Fibroblast of skin of left biceps (primary cell): Measurements from ENCODE around the gene SULF2.

Experiments
- DNase-seq, 2 experiments: peaks; one replicate each; pipeline ENCODE4 v3.0.0-alpha.2; 2013; ENCODE audit warnings: low read depth in 2 of 2

The SULF2 gene

DNA sequence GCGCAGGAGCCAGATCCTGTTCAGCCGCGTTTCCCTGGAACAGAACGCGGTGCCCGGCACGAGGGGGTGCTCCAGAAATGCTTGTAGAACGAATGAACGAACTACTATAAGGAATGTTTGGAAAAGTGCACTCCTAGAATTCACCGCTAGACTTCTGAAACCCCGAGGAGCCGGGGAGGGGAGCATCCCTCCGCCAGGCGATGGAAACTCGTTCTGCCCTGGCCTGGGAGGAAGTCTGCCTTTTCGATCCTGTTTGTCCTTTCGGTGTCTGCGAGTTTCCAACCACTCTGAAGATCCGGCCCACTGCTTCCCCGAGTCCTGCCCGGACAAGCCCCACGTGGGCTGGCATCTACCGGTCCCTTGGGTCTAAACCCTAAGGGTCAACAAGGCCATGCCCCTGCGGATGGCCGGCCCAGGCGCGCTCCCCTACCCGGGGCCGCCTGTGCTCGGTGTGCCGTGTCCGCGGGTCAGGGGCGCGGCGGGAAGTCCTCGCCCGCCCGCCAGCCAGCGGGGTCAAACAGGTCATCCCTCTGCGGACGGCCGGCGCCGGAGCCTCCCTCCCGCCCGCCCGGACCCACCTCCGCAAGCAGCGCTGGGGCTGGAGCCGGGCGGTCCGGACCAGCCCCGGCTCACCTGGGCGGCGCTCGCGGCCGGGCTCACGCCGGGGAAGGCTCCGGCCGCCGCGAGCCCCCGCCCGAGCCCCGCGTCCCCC is 526 bp downstream of the SULF2 start:
- peak in 1 of 2 experiments; percentile 19 for DNase-seq

GRCh38 chr20:47783828-47784598 is 1.3 kb downstream of the SULF2 start:
- DNase-seq, result no peak

DNA sequence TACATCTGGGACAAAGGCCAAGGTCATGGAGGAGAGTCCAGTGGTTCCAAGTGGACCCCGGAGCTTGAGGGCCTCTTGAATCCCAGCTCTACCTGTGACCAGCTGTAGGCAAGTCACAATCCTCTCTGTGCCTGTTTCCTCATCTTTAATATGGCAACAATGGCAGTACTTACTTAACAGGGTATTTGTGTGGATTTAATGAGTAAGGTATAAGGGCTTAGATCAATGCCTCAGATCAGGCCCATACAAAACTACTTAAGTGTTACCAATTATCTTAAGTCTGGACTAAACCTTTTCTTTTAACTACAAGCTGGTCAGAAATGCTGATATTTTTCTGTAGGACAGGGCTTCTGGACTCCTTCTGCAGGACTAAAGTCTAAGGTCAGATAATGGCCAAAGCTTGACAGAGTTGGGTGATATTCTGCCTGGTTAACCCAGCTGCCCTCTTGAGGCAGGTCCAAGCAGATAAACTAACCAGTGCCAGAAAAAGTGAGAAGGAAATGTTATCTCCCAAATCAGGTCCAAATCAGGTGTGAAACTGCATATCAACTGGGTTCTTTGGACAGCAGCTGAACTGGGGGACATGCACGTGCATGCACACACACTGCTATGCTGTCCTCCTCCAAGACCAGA is 2.2 kb downstream of the SULF2 start:
- DNase-seq, result no peak

GRCh38 chr20:47782076-47782475 is 3.2 kb downstream of the SULF2 start:
- DNase-seq, result no peak

DNA sequence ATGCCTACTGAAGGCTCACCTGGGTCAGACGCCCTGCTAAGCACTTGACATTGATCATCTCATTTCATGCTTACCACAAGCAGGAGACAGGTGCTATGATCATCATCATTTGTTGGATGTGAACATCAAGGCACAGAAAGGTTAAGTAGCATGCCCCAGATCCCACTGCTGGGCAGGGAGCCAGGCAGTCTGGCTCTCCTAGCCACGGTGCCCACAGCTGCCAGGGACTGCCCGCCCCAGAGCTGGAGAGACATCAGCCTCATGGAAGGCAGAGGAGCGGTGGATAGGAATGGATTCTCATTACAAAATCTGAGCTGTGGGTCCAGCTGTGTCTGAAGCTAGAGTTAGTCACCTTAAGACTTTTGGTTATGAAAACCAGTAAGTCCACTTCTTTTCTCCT is 3.6 kb downstream of the SULF2 start:
- DNase-seq, result no peak

DNA sequence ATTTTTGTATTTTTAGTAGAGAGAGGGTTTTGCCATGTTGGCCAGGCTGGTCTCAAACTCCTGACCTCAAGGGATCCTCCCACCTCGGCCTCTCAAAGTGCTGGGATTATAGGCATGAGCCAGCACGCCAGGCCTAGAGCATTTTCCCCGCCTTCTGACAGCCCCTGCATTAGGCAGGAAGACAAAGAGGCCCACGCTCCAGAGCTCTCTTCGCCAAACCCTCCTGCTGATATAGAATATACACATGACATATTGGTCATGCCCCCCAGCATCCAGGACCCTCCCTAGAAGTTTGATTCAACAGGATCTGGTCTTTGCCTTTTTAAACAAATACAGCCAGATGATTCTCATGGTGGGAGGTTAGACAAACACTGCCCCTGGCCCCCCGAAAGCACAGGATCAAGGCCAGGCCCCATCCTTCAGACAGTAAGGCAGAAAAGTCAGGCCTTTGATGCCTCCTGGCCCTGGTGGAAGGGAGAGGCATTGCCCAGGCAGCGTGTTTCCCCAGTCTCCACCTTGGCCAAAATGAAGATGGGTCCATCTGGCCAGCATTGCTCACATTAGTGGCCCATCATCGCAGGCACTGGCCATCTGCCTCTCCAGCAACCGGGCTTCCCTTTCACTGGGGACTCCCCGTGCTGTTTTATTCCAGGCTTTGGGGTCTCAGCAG is 4.4 kb downstream of the SULF2 start:
- no peak for DNase-seq

DNA sequence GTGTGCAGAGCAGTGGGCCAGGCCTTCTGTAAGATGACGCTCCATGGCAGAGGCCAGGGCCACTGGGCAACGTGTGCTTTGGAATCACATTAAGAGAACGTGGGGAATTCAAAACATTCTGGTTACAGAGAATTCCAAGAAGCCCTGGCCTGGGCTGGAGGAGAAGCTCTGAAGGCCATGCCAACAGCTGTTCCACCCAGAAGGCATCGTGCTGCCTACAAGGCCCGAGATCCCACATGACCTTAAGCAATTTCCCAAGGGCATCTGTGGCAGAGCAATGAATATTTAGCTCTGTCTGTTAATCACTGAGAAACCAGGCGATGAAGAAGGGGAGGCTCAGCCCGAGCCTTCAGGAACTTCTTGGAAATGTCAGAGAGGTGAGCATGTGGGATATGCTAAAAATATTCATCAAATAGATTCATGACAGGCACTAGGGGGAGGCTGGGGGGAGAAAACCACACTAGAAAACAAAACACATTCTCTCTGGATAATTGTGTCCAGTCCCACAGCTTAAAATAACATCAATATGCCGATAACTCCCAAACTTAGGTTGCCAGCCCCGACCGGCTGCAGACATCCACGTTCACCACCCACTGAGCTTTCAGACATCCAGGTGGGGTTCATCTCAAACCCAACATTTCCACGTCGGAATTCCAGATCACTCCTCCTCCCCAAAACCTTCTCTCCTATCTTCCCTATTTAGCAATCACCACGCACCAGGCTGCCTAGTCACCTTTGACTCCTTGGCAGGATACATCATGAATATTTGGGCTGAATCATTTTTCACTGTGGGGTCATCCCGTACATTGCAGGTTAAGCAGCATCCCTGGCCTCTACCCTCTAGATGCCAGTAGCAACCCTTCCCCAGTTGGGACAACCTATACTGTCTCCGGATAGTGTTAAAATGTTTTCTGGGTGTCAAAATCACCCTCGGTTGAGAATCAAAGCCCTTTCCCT is 6.6 kb downstream of the SULF2 start:
- DNase-seq, result no peak

DNA sequence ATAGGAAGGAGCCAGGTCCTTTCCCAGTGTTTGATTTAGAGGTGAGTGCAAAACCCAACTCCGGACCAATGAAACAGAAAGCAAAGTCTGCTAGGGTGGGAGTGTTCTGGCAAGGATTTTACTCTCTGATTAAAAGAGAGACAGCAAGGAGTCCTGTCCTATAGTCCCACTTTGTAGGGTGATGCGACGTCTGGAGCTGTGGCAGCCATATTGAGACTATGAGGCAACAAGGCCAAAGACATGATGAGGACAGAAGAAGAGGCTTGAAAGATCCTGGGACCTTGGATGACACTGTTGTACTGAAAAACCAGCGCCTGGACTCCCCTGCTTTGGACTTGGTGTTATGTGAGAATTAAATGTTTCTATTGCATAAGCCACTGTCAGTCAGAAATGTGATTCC is 8.1 kb downstream of the SULF2 start:
- DNase-seq, result no peak

- no peak for DNase-seq
Observed at GRCh38 chr20:47776639-47777038, 8.6 kb downstream of the SULF2 start.

- no peak for DNase-seq
Observed at GRCh38 chr20:47775841-47776240, 9.4 kb downstream of the SULF2 start.

DNA sequence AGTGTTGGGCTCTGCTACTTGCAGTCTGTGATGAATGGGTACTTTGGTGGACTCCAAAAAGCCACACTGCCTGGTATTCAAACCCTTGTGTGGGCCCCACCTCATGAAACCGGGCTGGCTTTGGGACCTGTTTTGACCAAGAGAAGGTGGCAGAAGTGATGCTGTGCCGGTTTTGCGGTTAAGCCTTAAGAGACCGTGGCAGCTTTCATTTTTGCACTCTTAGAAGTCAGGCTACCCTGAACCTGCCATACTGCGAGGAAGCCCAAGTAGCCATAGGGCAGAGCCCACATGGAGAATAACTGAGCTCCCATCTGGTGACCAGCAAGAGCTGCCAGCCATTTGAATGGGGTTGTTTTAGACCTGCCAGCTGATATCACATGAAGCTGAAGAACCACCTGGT is 10.2 kb downstream of the SULF2 start:
- DNase-seq, result no peak

DNA sequence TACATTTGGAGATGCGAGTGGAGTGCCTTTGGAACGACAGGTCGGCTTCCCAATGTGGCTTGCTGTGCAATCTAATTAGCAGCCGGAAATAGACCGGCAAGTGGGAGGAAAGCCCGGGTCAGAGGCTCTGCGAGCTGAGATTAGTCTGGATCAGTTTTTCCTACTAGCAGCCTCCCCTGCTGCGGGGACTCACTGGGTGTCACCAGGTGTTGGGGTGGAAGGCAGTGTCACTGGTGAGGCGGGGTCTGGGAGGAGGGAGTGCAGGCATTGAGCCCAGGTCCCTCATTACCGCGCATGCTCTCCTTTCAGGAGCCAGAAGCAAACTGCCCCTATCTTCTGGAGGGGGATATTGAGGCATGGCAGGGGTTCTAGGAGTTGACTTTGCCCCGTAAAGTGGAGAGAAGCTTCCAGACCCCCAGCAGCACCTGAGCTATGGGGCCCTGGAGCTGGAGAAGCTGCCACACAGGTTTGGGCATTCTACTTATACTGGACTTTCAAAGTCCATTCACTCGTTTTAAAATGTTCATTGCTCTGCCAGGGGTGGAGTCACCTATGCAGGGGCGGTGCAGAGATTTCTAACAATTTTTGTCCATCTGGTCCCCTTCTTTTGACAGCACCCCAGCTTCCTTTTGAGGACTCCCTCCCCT is 11.0 kb downstream of the SULF2 start:
- DNase-seq, result no peak

DNA sequence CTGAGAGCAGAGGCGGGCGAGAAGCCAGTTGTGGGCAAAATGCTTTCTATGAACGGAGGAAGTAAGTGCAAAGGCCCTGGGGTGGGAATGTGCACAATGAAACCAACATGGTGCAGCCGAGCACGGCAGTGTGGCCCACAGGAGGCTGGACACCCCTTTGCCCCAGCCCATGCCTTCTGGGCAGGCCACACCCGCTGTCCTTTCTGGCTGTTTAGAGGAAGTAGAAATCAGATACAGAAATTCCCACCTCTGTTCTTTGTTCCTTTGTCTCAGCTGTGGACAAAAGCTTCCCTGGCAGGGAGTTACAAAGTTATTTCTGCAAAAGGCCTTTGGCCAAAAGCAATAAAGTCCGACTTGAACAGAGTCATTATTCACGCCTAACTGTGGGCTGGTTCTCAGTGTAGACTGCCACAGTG is 11.9 kb downstream of the SULF2 start:
- DNase-seq, result no peak

- no peak for DNase-seq
Observed at GRCh38 chr20:47770935-47771334, 14.3 kb downstream of the SULF2 start.

- DNase-seq, result no peak
Observed at GRCh38 chr20:47768016-47768824, 17.1 kb downstream of the SULF2 start.

DNA sequence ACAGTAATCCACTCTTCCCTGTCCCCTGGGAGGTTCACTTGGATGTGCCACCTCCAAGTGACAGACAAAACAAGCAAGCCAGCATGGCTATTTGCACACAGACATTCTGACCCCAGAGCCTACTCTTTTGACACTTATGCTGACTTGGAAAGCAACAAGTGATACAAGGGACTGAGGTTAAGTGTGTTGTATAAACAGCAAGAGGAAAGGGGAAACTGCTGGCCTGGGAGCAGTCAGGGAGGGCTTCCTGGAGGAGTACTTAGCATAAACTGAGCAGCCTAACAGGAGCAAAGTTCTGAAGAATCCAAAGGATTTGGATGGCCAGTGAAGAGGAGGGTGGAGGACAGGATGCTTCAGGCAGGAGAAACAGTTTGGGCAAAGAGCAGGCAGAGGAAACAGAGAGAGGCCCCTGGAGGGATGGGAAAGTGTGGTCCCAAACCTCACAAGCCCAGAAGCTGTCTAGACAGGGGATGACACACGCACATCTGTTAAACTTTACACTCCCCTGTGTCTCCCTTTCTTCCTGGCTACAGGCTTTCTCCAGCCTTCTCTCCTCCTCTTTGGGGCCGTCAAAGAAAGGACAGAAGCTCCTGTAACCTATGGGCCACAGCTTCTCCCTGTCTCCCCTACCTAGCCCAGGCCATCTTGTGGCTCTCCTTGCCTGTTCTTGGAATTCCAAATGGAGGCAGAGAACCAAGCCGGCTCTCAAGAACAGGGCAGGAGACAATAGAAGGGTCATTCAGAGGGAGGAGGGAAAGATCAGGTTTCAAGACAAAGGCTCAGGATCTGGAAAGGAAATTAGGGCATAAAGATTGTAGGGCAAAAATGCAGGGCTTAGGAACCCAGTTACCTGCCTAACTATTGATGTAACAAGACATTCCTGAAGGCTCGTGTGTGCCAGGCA is 19.3 kb downstream of the SULF2 start:
- DNase-seq, result no peak

GRCh38 chr20:47765271-47765670 is 20.0 kb downstream of the SULF2 start:
- no peak for DNase-seq

DNA sequence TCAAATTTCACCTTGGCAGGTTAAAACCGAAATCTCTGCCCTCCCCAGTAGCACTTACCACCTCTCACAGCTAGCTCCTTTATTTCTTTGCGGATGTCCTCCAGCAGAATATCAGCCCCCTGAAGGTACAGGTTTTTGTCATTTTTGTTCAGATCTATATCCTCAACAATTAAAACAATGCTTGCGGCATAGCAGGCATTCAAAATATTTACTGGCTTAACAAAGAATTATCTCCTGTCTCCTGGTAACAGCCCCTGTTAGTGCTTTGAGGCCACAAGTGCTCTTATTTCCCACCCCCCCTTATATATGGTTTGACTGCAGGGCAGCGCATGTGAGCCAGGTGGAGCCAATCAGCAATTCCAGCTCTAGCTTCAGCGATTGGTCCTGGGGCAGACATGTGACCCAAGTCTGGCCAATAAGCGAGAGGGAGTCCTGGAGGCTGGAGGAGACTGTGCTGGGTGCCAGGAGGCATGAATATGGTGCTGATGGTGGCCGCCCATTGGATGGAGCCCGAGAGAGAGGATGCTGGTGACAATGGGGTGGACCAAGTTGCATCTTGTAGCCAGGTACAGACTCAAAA is 21.0 kb downstream of the SULF2 start:
- no peak for DNase-seq
